HCT116 (cell line): ENCODE data around the gene SSR2. TPM values are rescaled to one million over a fixed set of nuclear protein-coding genes. Genes with fewer than 3 reads are reported as not detected.

Source experiments
- ATAC-seq: fragments of 200-7000 bp; cut with Tn5 transposase; 2 replicates; pipeline ENCODE4 v1.9.1; 2020; ENCODE audit warnings: mild to moderate bottlenecking, moderate library complexity
- BruUV-seq: library from RNA; stranded (reverse); fragments of 400-500 nt; replicated peaks from 2 replicates; lab custom pipeline; 2021; lab: Mats Ljungman, UMichigan
- CTCF ChIA-PET: fragments of 300-600 bp; sonication (Branson Sonifier 250); formaldehyde crosslinking; loops from one replicate; lab custom pipeline; 2021; ENCODE audit warnings: antibody characterized with exemption; lab: Charles Lee
- POLR2A ChIA-PET: fragments of 300-600, 350-600 bp; sonication (Branson Sonifier 250); formaldehyde crosslinking; loops from one replicate; lab custom pipeline; 2021; ENCODE audit warnings: antibody characterized with exemption; lab: Charles Lee
- RAD21 ChIA-PET, 2 experiments: fragments of 300-600 bp; sonication (Branson Sonifier 250); formaldehyde crosslinking; loops; one replicate each; lab custom pipeline; 2023; ENCODE audit warnings: low total read pairs in 2 of 2; ENCODE audit not compliant: uncharacterized antibody in 2 of 2, unreplicated experiment in 2 of 2, low non-redundant PET in 1 of 2; lab: Charles Lee
- DNase-seq: peaks from one replicate; pipeline ENCODE4 v3.0.0-alpha.2; 2010; ENCODE audit warnings: low read depth, low spot score
- H2AFZ ChIP-seq: fragments of 200-600 bp; shearing (Covaris generic), sonication (generic); 2 replicates; pipeline ENCODE4 v1.6.1; 2017; ENCODE audit warnings: low read depth, mixed run types, mixed read lengths, antibody characterized with exemption, low read length; ENCODE audit not compliant: poor library complexity, severe bottlenecking
- H3K27ac ChIP-seq: 2 replicates; pipeline ENCODE4 v1.5.1; 2012; ENCODE audit warnings: low read depth, low read length
- H3K27me3 ChIP-seq: fragments of 200-600 bp; sonication (generic); 2 replicates; pipeline ENCODE4 v1.6.1; 2016; ENCODE audit warnings: mixed run types, low read length, mixed read lengths; ENCODE audit not compliant: insufficient read depth
- H3K36me3 ChIP-seq, 2 experiments: fragments of 200-500 bp in 1 of 2; fragments of 200-600 bp in 1 of 2; sonication (Bioruptor generic) in 1 of 2; sonication (generic) in 1 of 2; 2 replicates each; pipeline versions ENCODE4 v1.5.1 to v1.6.1; 2014 to 2016; ENCODE audit warnings: low read length in 2 of 2, inconsistent platforms in 1 of 2, mixed read lengths in 1 of 2, mixed run types in 1 of 2; ENCODE audit not compliant: insufficient read depth in 2 of 2, control insufficient read depth in 1 of 2
- H3K4me1 ChIP-seq, 2 experiments: fragments of 200-600 bp in 1 of 2; sonication (generic) in 1 of 2; 2 replicates each; pipeline versions ENCODE4 v1.5.1 to v1.6.1; 2012 to 2017; ENCODE audit warnings: low read length in 2 of 2, inconsistent platforms in 1 of 2, mild to moderate bottlenecking in 1 of 2, mixed read lengths in 1 of 2, mixed run types in 1 of 2, moderate library complexity in 1 of 2; ENCODE audit not compliant: insufficient read depth in 2 of 2, control insufficient read depth in 1 of 2
- H3K4me2 ChIP-seq: fragments of 200-600 bp; sonication (generic); 2 replicates; pipeline ENCODE4 v1.6.1; 2017; ENCODE audit warnings: mixed run types, low read length, mixed read lengths
- H3K4me3 ChIP-seq, 2 experiments: fragments of 200-600 bp in 1 of 2; sonication (generic) in 1 of 2; replicated peaks in 1 of 2; 2 replicates each; pipeline ENCODE4 v1.5.1; 2011 to 2016; ENCODE audit warnings: low read length in 2 of 2, control low read depth in 1 of 2, low read depth in 1 of 2, mild to moderate bottlenecking in 1 of 2, mixed read lengths in 1 of 2, mixed run types in 1 of 2
- H3K79me2 ChIP-seq: fragments of 200-600 bp; sonication (generic); 2 replicates; pipeline ENCODE4 v1.6.1; 2017; ENCODE audit warnings: mild to moderate bottlenecking, mixed run types, low read length, moderate library complexity, mixed read lengths; ENCODE audit not compliant: insufficient read depth
- H3K9ac ChIP-seq: fragments of 200-600 bp; sonication (generic); 2 replicates; pipeline ENCODE4 v1.6.1; 2016; ENCODE audit warnings: low read length, mixed read lengths
- H3K9me2 ChIP-seq: fragments of 200-600 bp; sonication (generic), shearing (Covaris generic); 2 replicates; pipeline ENCODE4 v1.6.1; 2017; ENCODE audit warnings: mixed run types, mild to moderate bottlenecking, moderate library complexity; ENCODE audit not compliant: insufficient read depth
- H3K9me3 ChIP-seq, 2 experiments: fragments of 200-500 bp in 1 of 2; fragments of 200-600 bp in 1 of 2; sonication (Bioruptor generic) in 1 of 2; sonication (generic) in 1 of 2; 2 replicates each; pipeline ENCODE4 v1.6.1; 2014 to 2017; ENCODE audit warnings: low read length in 2 of 2, mixed read lengths in 2 of 2, inconsistent platforms in 1 of 2, low read depth in 1 of 2, mild to moderate bottlenecking in 1 of 2, mixed run types in 1 of 2, moderate library complexity in 1 of 2; ENCODE audit not compliant: control insufficient read depth in 1 of 2, insufficient read depth in 1 of 2
- H4K20me1 ChIP-seq: fragments of 200-600 bp; sonication (generic), shearing (Covaris generic); 2 replicates; pipeline ENCODE4 v1.6.1; 2017; ENCODE audit warnings: mixed run types, mild to moderate bottlenecking, moderate library complexity; ENCODE audit not compliant: insufficient read depth
- CEBPB ChIP-seq: IDR thresholded peaks from 2 replicates; pipeline ENCODE4 v1.6.1; 2012; ENCODE audit warnings: low read depth
- EGR1 ChIP-seq: IDR thresholded peaks from 2 replicates; pipeline ENCODE4 v1.6.1; 2012; ENCODE audit warnings: low read depth
- EZH2 ChIP-seq: fragments of 200-600 bp; sonication (generic); IDR thresholded peaks from 2 replicates; pipeline ENCODE4 v1.6.1; 2017; ENCODE audit warnings: antibody characterized with exemption, mixed run types
- FOSL1 ChIP-seq: IDR thresholded peaks from 2 replicates; pipeline ENCODE4 v1.6.1; 2012; ENCODE audit warnings: low read depth
- JUND ChIP-seq: IDR thresholded peaks from 2 replicates; pipeline ENCODE4 v1.6.1; 2012
- POLR2AphosphoS5 ChIP-seq: IDR thresholded peaks from 2 replicates; pipeline ENCODE4 v1.6.1; 2011; ENCODE audit warnings: mild to moderate bottlenecking, low read depth, low read length, moderate library complexity
- SRF ChIP-seq: IDR thresholded peaks from 2 replicates; pipeline ENCODE4 v1.6.1; 2012; ENCODE audit warnings: low read depth
- intact Hi-C: fragments of 100-400 bp; cut with micrococcal nuclease; formaldehyde crosslinking; loops from 2 replicates; pipeline ENCODE4 v1.10.0; 2022
- total RNA-seq: library from RNA; stranded (reverse); gene quantifications from one replicate; pipeline ENCODE4 v1.2.1, GENCODE V29; 2021; ENCODE audit not compliant: unreplicated experiment
- TF ChIP-seq, protein P1 (sequence below), 3 experiments: fragments of 200-600 bp in 1 of 3; sonication (generic) in 1 of 3; IDR thresholded peaks in 2 of 3; conservative IDR thresholded peaks in 1 of 3; 2 replicates each; pipeline ENCODE4 v1.5.1; 2012 to 2017; ENCODE audit warnings: low read depth in 2 of 3, low read length in 2 of 3, antibody characterized with exemption in 1 of 3, borderline replicate concordance in 1 of 3, control low read depth in 1 of 3, mild to moderate bottlenecking in 1 of 3, mixed read lengths in 1 of 3, mixed run types in 1 of 3, moderate library complexity in 1 of 3; ENCODE audit not compliant: insufficient read depth in 1 of 3
- TF ChIP-seq, protein P2 (sequence below): IDR thresholded peaks from 2 replicates; pipeline ENCODE4 v1.6.1; 2012; ENCODE audit warnings: low read depth

SSR2 gene
- total RNA-seq, 1 experiment from 2014 or later, result 153 TPM

DNA sequence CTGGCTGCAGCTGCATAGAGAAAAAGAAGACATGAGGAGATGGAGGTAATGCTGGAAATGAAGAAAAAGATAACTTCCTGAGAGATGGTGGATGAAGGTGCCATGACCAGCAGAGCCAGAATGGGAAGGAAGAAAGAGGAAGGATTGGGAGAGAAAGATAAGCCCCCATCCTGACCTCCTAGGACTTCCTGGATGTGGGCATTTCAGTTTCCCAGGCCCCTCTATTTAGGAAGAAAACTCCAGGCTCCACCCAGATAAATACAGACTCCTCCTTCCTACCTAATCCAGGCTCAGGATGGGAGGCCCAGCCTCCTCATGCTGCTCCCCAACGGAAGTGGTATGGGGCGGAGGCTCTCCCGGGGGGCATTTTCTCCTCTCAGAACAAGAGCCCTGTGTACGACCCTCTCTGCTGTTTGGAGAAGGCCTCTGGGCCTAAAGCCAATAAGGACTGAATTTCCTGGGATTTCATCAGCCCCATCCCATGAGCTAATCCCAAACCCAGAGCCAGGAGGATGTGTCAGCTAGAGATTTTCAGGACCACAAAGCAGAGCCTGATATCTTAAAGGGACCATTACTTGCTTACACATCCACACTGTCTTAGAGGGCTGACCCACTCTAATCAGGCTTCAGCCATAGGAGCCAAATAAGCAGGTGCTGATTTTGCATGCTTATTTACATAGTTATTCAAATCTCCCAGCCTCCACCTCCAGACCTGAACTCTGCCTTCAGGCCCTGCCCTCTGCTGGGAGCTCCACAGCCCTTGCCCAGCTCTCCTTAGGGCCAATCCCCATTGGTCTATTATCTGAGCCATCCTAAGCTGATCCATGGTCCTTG, 37.3 kb downstream of the SSR2 start:
- Histone ChIP-seq H3K4me2 (peak overlapping the region; percentile 27), H4K20me1 (no peaks in the 10 kb centered on the region), H3K4me3 (peak overlapping the region in 1 of 2 experiments; percentile 23; a peak in 2 of 4 replicates), H3K36me3 (no peaks in the 10 kb centered on the region), H3K9me3 (no peaks in the 10 kb centered on the region), H3K9ac (no peak overlapping the region; the same call in 1 of the 2 replicates), H3K27me3 (no peaks in the 10 kb centered on the region), H3K9me2 (no peaks in the 10 kb centered on the region), H2AFZ (no peak overlapping the region), H3K79me2 (peaks cover 7% of the 10 kb centered on the region; the same call in 1 of the 2 replicates), H3K27ac (no peak overlapping the region), H3K4me1 (peaks cover 32 to 43% of the 10 kb centered on the region in 2 experiments)
- CTCF ChIA-PET, result interaction anchor here (0.8 to 3.4 kb wide), 8 partner anchors 9 to 83 kb away, joined by 3 to 22 read pairs (median 4); partner anchors contain the start of gene RXFP4
- POLR2A ChIA-PET, result interaction anchor here (1.0 to 3.0 kb wide), 11 partner anchors 8 to 140 kb away, joined by 3 to 20 read pairs (median 5); partner anchors contain the start of gene KHDC4
- TF ChIP-seq POLR2AphosphoS5 (peak; percentile 79), EZH2 (no peak)
- TF ChIP-seq, protein P1, sequence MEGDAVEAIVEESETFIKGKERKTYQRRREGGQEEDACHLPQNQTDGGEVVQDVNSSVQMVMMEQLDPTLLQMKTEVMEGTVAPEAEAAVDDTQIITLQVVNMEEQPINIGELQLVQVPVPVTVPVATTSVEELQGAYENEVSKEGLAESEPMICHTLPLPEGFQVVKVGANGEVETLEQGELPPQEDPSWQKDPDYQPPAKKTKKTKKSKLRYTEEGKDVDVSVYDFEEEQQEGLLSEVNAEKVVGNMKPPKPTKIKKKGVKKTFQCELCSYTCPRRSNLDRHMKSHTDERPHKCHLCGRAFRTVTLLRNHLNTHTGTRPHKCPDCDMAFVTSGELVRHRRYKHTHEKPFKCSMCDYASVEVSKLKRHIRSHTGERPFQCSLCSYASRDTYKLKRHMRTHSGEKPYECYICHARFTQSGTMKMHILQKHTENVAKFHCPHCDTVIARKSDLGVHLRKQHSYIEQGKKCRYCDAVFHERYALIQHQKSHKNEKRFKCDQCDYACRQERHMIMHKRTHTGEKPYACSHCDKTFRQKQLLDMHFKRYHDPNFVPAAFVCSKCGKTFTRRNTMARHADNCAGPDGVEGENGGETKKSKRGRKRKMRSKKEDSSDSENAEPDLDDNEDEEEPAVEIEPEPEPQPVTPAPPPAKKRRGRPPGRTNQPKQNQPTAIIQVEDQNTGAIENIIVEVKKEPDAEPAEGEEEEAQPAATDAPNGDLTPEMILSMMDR (IDR thresholded peaks at IDR 0.05 in 2 of 3, conservative IDR thresholded peaks at IDR 0.05 in 1 of 3; ENCODE audit: borderline replicate concordance in 1 of 3, insufficient read depth in 1 of 3, low read depth in 2 of 3, low read length in 2 of 3), result peak in 1 of 3 experiments; percentile 21; a peak in 1 of 6 replicates
- ATAC-seq (peak; percentile 60), DNase-seq (peak; percentile 77)
- intact Hi-C loops, result no loop called here
- RAD21 ChIA-PET, result interaction anchor here (0.6 to 1.2 kb wide), 3 partner anchors 20 to 43 kb away, joined by 3 read pairs; no protein-coding TSS in a partner anchor
- BruUV-seq, result no TSS peak

DNA sequence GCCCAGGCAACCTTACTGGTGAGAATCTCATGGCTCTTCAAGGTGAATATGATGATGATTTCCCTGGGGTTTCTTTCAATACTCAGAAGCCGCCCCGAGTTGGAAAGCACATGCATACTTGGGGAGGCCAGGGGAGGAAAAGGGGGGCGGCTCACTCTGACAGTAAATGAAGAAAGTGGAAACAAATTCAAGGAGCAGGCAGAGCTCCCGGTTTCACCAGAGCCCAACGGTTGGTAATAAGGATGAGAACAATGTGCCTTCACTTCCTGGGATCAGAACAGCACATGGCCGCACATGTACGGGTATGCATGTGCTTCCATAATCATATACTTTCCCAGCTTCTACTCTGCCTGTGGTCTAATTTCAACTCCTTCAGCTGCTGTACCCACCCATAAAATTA, 38.6 kb downstream of the SSR2 start:
- peaks cover 20% of the 10 kb centered on the region for H3K79me2 ChIP-seq
- H4K20me1 ChIP-seq, result no peaks in the 10 kb centered on the region
- H3K9me3 ChIP-seq, result no peaks in the 10 kb centered on the region
- CTCF ChIA-PET, result interaction anchor here (1.2 to 3.4 kb wide), 3 partner anchors 42 to 84 kb away, joined by 3 to 22 read pairs (median 4); no protein-coding TSS in a partner anchor
- TF ChIP-seq JUND (no peak), CEBPB (no peak), FOSL1 (no peak), SRF (no peak), EGR1 (no peak), EZH2 (no peak)
- TF ChIP-seq, protein P2, sequence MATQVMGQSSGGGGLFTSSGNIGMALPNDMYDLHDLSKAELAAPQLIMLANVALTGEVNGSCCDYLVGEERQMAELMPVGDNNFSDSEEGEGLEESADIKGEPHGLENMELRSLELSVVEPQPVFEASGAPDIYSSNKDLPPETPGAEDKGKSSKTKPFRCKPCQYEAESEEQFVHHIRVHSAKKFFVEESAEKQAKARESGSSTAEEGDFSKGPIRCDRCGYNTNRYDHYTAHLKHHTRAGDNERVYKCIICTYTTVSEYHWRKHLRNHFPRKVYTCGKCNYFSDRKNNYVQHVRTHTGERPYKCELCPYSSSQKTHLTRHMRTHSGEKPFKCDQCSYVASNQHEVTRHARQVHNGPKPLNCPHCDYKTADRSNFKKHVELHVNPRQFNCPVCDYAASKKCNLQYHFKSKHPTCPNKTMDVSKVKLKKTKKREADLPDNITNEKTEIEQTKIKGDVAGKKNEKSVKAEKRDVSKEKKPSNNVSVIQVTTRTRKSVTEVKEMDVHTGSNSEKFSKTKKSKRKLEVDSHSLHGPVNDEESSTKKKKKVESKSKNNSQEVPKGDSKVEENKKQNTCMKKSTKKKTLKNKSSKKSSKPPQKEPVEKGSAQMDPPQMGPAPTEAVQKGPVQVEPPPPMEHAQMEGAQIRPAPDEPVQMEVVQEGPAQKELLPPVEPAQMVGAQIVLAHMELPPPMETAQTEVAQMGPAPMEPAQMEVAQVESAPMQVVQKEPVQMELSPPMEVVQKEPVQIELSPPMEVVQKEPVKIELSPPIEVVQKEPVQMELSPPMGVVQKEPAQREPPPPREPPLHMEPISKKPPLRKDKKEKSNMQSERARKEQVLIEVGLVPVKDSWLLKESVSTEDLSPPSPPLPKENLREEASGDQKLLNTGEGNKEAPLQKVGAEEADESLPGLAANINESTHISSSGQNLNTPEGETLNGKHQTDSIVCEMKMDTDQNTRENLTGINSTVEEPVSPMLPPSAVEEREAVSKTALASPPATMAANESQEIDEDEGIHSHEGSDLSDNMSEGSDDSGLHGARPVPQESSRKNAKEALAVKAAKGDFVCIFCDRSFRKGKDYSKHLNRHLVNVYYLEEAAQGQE, result no peak
- no peak overlapping the region for H2AFZ ChIP-seq
- H3K4me2 ChIP-seq, result no peak overlapping the region
- no TSS peak for BruUV-seq
- RAD21 ChIA-PET, result no interaction called here
- intact Hi-C loops, result no loop called here
- H3K27me3 ChIP-seq, result no peaks in the 10 kb centered on the region
- POLR2A ChIA-PET, result interaction anchor here (1.5 to 3.0 kb wide), 3 partner anchors 19 to 48 kb away, joined by 3 to 20 read pairs (median 11); partner anchors contain the start of gene KHDC4
- H3K36me3 ChIP-seq, result no peaks in the 10 kb centered on the region
- H3K4me3 ChIP-seq, result no peak overlapping the region
- no peak overlapping the region for H3K27ac ChIP-seq
- H3K9me2 ChIP-seq, result no peaks in the 10 kb centered on the region
- DNase-seq, result no peak
- ATAC-seq, result no peak
- no peak overlapping the region for H3K9ac ChIP-seq
- H3K4me1 ChIP-seq, result peaks cover 34 to 48% of the 10 kb centered on the region in 2 experiments
